GM12878 (cell line): ENCODE results near the gene MS4A1. TPM values are rescaled to one million over a fixed set of nuclear protein-coding genes. Genes with fewer than 3 reads are reported as not detected.
A peak's percentile ranks its signal among the peaks of the same experiment; 100 is the strongest.
"Not testable (repeated sequence)": the region's sequence is repeated elsewhere in the genome, so short reads cannot be mapped to it uniquely, and the experiment has no call there.

Source experiments
- ATAC-seq: fragments of 200-7000 bp; cut with Tn5 transposase; 3 replicates; pipeline ENCODE4 v1.9.1; 2020; ENCODE audit warnings: mild to moderate bottlenecking, moderate library complexity
- BruUV-seq: library from RNA; stranded (reverse); fragments of 400-500 nt; replicated peaks from 2 replicates; lab custom pipeline; 2021; lab: Mats Ljungman, UMichigan
- CTCF ChIA-PET: fragments of 300-600 bp; sonication (Branson Sonifier 250); formaldehyde crosslinking; extraction: SDS; loops from one replicate; lab custom pipeline; 2021; ENCODE audit warnings: inconsistent platforms; lab: Yijun Ruan, JAX
- POLR2A ChIA-PET: fragments of 350-600 bp; formaldehyde crosslinking; extraction: SDS; loops from one replicate; lab custom pipeline; 2021; ENCODE audit warnings: inconsistent platforms; lab: Charles Lee
- RAD21 ChIA-PET: fragments of 300-600 bp; sonication (Branson Sonifier 250); formaldehyde crosslinking; loops from one replicate; lab custom pipeline; 2023; ENCODE audit warnings: antibody characterized with exemption; ENCODE audit not compliant: unreplicated experiment; lab: Charles Lee
- SMC1A ChIA-PET: fragments of 300-600 bp; sonication (Branson Sonifier 250); formaldehyde crosslinking; loops from one replicate; lab custom pipeline; 2023; ENCODE audit not compliant: unreplicated experiment, uncharacterized antibody; lab: Charles Lee
- DNase-seq: peaks from one replicate; pipeline ENCODE4 v3.0.0-alpha.2; 2011; ENCODE audit warnings: low read depth, low spot score
- FAIRE-seq: peaks from 3 replicates; lab custom pipeline; 2011; peaks lifted over from hg19 to GRCh38; lab: Jason Lieb, UNC
- H2AFZ ChIP-seq: 2 replicates; pipeline ENCODE4 v1.6.0; 2011; ENCODE audit warnings: low read depth, low read length, control low read depth; ENCODE audit not compliant: control insufficient read depth
- H3K27ac ChIP-seq: 2 replicates; pipeline ENCODE4 v1.5.1; 2011; ENCODE audit warnings: control low read depth; ENCODE audit not compliant: control insufficient read depth, insufficient read depth
- H3K27me3 ChIP-seq, 2 experiments: replicated peaks in 1 of 2; 2 replicates each; pipeline versions ENCODE4 v1.6.0 to v1.6.1; 2011; ENCODE audit warnings: low read length in 1 of 2; ENCODE audit not compliant: control insufficient read depth in 2 of 2, insufficient read depth in 2 of 2
- H3K36me3 ChIP-seq, 2 experiments: 2 replicates each; pipeline ENCODE4 v1.5.1; 2011; ENCODE audit warnings: low read length in 1 of 2; ENCODE audit not compliant: control insufficient read depth in 2 of 2, insufficient read depth in 2 of 2
- H3K4me1 ChIP-seq: 2 replicates; pipeline ENCODE4 v1.6.1; 2011; ENCODE audit warnings: mild to moderate bottlenecking, low read length, moderate library complexity, mixed read lengths; ENCODE audit not compliant: control insufficient read depth, insufficient read depth
- H3K4me2 ChIP-seq: 2 replicates; pipeline ENCODE4 v1.6.0; 2011; ENCODE audit warnings: control low read depth; ENCODE audit not compliant: control insufficient read depth, insufficient read depth
- H3K4me3 ChIP-seq: fragments of 200-600 bp; sonication (generic); 2 replicates; pipeline ENCODE4 v1.5.1; 2016
- H3K79me2 ChIP-seq: 2 replicates; pipeline ENCODE4 v1.6.0; 2011; ENCODE audit warnings: low read length; ENCODE audit not compliant: control insufficient read depth, insufficient read depth
- H3K9ac ChIP-seq: 2 replicates; pipeline ENCODE4 v1.8.0; 2011; ENCODE audit warnings: low read length, control low read depth, mixed read lengths; ENCODE audit not compliant: control insufficient read depth, insufficient read depth
- H3K9me3 ChIP-seq: replicated peaks from 3 replicates; pipeline ENCODE4 v1.5.1; 2011; ENCODE audit warnings: mild to moderate bottlenecking, low read length; ENCODE audit not compliant: control insufficient read depth, insufficient read depth
- H4K20me1 ChIP-seq: 2 replicates; pipeline ENCODE4 v1.6.0; 2011; ENCODE audit not compliant: control insufficient read depth, insufficient read depth
- CBFB ChIP-seq: IDR thresholded peaks from 2 replicates; pipeline ENCODE4 v1.6.1; 2016; ENCODE audit warnings: antibody characterized with exemption, low read depth
- EED ChIP-seq: sonication (generic); IDR thresholded peaks from 2 replicates; pipeline ENCODE4 v1.6.1; 2016; ENCODE audit warnings: antibody characterized with exemption, low read depth
- ESRRA ChIP-seq: IDR thresholded peaks from 2 replicates; pipeline ENCODE4 v1.6.1; 2012; ENCODE audit warnings: mild to moderate bottlenecking, low read length, improper control_type of control experiment
- IKZF1 ChIP-seq: fragments of 450-650 bp; conservative IDR thresholded peaks from 2 replicates; pipeline ENCODE4 v1.6.1; 2017; ENCODE audit warnings: antibody characterized with exemption, mild to moderate bottlenecking
- IKZF2 ChIP-seq, 2 experiments: fragments of 450-650 bp; IDR thresholded peaks; 2 replicates each; pipeline ENCODE4 v1.6.1; 2017; ENCODE audit warnings: mild to moderate bottlenecking in 2 of 2, moderate library complexity in 2 of 2
- MLLT1 ChIP-seq: fragments of 450-650 bp; IDR thresholded peaks from 2 replicates; pipeline ENCODE4 v1.6.1; 2016; ENCODE audit warnings: mild to moderate bottlenecking
- NFXL1 ChIP-seq: fragments of 450-650 bp; IDR thresholded peaks from 2 replicates; pipeline ENCODE4 v1.6.1; 2017; ENCODE audit warnings: antibody characterized with exemption, mild to moderate bottlenecking, borderline replicate concordance
- PRDM15 ChIP-seq: fragments of 450-650 bp; formaldehyde crosslinking; IDR thresholded peaks from 2 replicates; pipeline ENCODE4 v1.4.0; 2020; ENCODE audit warnings: mild to moderate bottlenecking, moderate library complexity
- RAD51 ChIP-seq: fragments of 450-650 bp; IDR thresholded peaks from 2 replicates; pipeline ENCODE4 v1.6.1; 2016; ENCODE audit warnings: moderate library complexity, mild to moderate bottlenecking, inconsistent platforms
- RUNX3 ChIP-seq: IDR thresholded peaks from 2 replicates; pipeline ENCODE4 v1.6.1; 2012; ENCODE audit warnings: low read length, inconsistent platforms
- SPI1 ChIP-seq: IDR thresholded peaks from 2 replicates; pipeline ENCODE4 v1.6.1; 2011; ENCODE audit warnings: low read depth, mild to moderate bottlenecking, low read length, moderate library complexity, borderline replicate concordance; ENCODE audit not compliant: insufficient read depth
- ZNF24 ChIP-seq: fragments of 450-650 bp; IDR thresholded peaks from 2 replicates; pipeline ENCODE4 v1.6.1; 2017; ENCODE audit warnings: antibody characterized with exemption, mild to moderate bottlenecking
- WGBS: methylation state at CpG from one replicate; pipeline ENCODE4 v1.1.6; 2016; ENCODE audit warnings: low lambda C conversion rate; ENCODE audit not compliant: insufficient replicate concordance, insufficient coverage; ENCODE audit errors: missing lambda C conversion rate; 5-methylcytosine and 5-hydroxymethylcytosine counted together
- in situ Hi-C: fragments of 300-500 bp; cut with MboI; formaldehyde crosslinking; loops from 9 replicates; pipeline ENCODE4 v1.14.3; 2018; ENCODE audit warnings: mixed read lengths
- intact Hi-C: fragments of 100-400 bp; cut with micrococcal nuclease; formaldehyde crosslinking; loops from one replicate; pipeline ENCODE4 v1.14.2; 2022; ENCODE audit not compliant: unreplicated experiment
- polyA plus RNA-seq, 11 experiments: library from polyadenylated mRNA; depleted of rRNA in 4 of 11; unstranded in 6 of 11; stranded (reverse) in 5 of 11; fragments of >200 nt; fragmentation: Nextera tagmentation in 4 of 11; fragmentation: Illumina TruSeq in 1 of 11; extraction: Ambion mirVana in 4 of 11; extraction: Trizol in 1 of 11; gene quantifications; 1 replicate in 1 of 11; 2 replicates in 10 of 11; pipeline versions ENCODE4 v1.2.1 to v1.2.3, GENCODE V29; 2011 to 2016; ENCODE audit warnings: inconsistent platforms in 2 of 11, missing spikeins in 2 of 11, low read depth in 1 of 11
- total RNA-seq, 4 experiments: library from RNA; depleted of rRNA in 3 of 4; stranded (reverse); fragments of >200 nt in 3 of 4; fragmentation: Illumina TruSeq in 1 of 4; extraction: Trizol in 1 of 4; gene quantifications; 2 replicates each; pipeline versions ENCODE4 v1.2.1 to v1.2.3, GENCODE V29; 2013 to 2021

The MS4A1 gene
- total and polyA plus RNA-seq, 10 of the 15 experiments (the other 5 are each of a cell fraction or from before 2014, with no cell fraction given), result 329 to 2,106 (median 687) TPM

GRCh38 chr11:60504219-60504905, 48.7 kb downstream of the MS4A1 start:
- ATAC-seq (peak; percentile 42), DNase-seq (peak; percentile 32), FAIRE-seq (peak; percentile 89)
- no peaks in the 10 kb centered on the region for H3K36me3 ChIP-seq
- no peak overlapping the region for H3K27ac ChIP-seq
- no TSS peak for BruUV-seq
- no peak overlapping the region for H3K4me3 ChIP-seq
- H3K9me3 ChIP-seq, result no peaks in the 10 kb centered on the region; the same call in 1 of the 3 replicates
- H2AFZ ChIP-seq, result no peak overlapping the region
- H3K79me2 ChIP-seq, result no peaks in the 10 kb centered on the region
- ChIA-PET CTCF (interaction anchor here (1.1 to 2.1 kb wide), 3 partner anchors 17 to 141 kb away, joined by 3 to 6 read pairs (median 5); no protein-coding TSS in a partner anchor), SMC1A (interaction anchor here (1.0 to 1.5 kb wide), 5 partner anchors 11 to 253 kb away, joined by 3 to 6 read pairs (median 3); no protein-coding TSS in a partner anchor), RAD21 (interaction anchor here (1.2 kb wide), 1 partner anchor 141 kb away, joined by 3 read pairs; no protein-coding TSS in a partner anchor), POLR2A (no interaction called here)
- in situ Hi-C loops (no loop called here), intact Hi-C loops (no loop called here)
- TF ChIP-seq IKZF2 (IDR thresholded peaks at IDR 0.05) (peak; percentile 30 to 39; a peak in 2 of 4 replicates), RUNX3 (peak; percentile 93), PRDM15 (CRISPR knock-in tag) (no peak), ZNF24 (no peak), IKZF1 (0 out of 2 replicates have a peak, but pooled peaks have one; percentile 16), MLLT1 (0 out of 2 replicates have a peak, but pooled peaks have one; percentile 52), ESRRA (no peak), NFXL1 (no peak), EED (0 out of 2 replicates have a peak, but pooled peaks have one; percentile 17), RAD51 (no peak), CBFB (peak; percentile 74; the same call in 1 of the 2 replicates), SPI1 (no peak)
- H3K27me3 ChIP-seq, result no peaks in the 10 kb centered on the region
- H3K4me1 ChIP-seq, result peaks cover under 1% of the 10 kb centered on the region; the same call in 1 of the 2 replicates
- WGBS, result 80% methylated on average over 3 of the region's 3 CpGs
- H3K9ac ChIP-seq, result no peak overlapping the region
- no peaks in the 10 kb centered on the region for H4K20me1 ChIP-seq
- no peak overlapping the region for H3K4me2 ChIP-seq

GRCh38 chr11:60509609-60510008, 54.0 kb downstream of the MS4A1 start:
- H3K79me2 ChIP-seq, H4K20me1 ChIP-seq, intact Hi-C loops, CTCF ChIA-PET, H3K9me3 ChIP-seq, DNase-seq, H3K36me3 ChIP-seq, H3K27me3 ChIP-seq, H3K4me1 ChIP-seq, FAIRE-seq, RAD21 ChIA-PET, ATAC-seq, POLR2A ChIA-PET, H3K4me3 ChIP-seq, in situ Hi-C loops, H3K4me2 ChIP-seq, BruUV-seq, H2AFZ ChIP-seq, H3K27ac ChIP-seq, H3K9ac ChIP-seq: not testable (repeated sequence)
- SMC1A ChIA-PET, result interaction anchor here (1.0 kb wide), 1 partner anchor 100 kb away, joined by 3 read pairs; no protein-coding TSS in a partner anchor
- WGBS, result 86% methylated on average over 11 of the region's 15 CpGs
